Bronchial epithelial cell (primary cell): ENCODE measurements around the gene SLCO3A1. TPM values are rescaled to one million over a fixed set of nuclear protein-coding genes. Genes with fewer than 3 reads are reported as not detected.
A peak's percentile ranks its signal among the peaks of the same experiment; 100 is the strongest.

ENCODE experiments used
- DNase-seq: peaks from one replicate; pipeline ENCODE4 v3.0.0-alpha.2; 2010; ENCODE audit warnings: low read depth
- FAIRE-seq: peaks from 2 replicates; lab custom pipeline; 2011; peaks lifted over from hg19 to GRCh38; lab: Jason Lieb, UNC
- H3K27me3 ChIP-seq: 2 replicates; pipeline ENCODE4 v1.5.1; 2011; ENCODE audit warnings: low read length; ENCODE audit not compliant: control insufficient read depth, insufficient read depth
- H3K36me3 ChIP-seq: 2 replicates; pipeline ENCODE4 v1.5.1; 2011; ENCODE audit warnings: low read length; ENCODE audit not compliant: control insufficient read depth, insufficient read depth
- H3K4me3 ChIP-seq: 2 replicates; pipeline ENCODE4 v1.5.1; 2011; ENCODE audit warnings: mild to moderate bottlenecking, low read depth, low read length, control low read depth
- CTCF ChIP-seq: IDR thresholded peaks from 2 replicates; pipeline ENCODE4 v1.5.1; 2011; ENCODE audit warnings: mild to moderate bottlenecking, moderate library complexity, low read length, control low read depth, inconsistent platforms; ENCODE audit not compliant: insufficient read depth, severe bottlenecking
- total RNA-seq: library from RNA; depleted of rRNA; stranded (reverse); fragments of >200 nt; gene quantifications from 2 replicates; pipeline ENCODE4 v1.2.1, GENCODE V29; 2014

SLCO3A1 gene
- total RNA-seq, 1 donor from 2014 or later, result 4.5 TPM

- no peak for DNase-seq
- no peak for FAIRE-seq
- Histone ChIP-seq H3K4me3 (no peak overlapping the region), H3K27me3 (no peaks in the 10 kb centered on the region), H3K36me3 (no peaks in the 10 kb centered on the region)
- TF ChIP-seq CTCF, result no peak
These were observed 135.1 kb downstream of the SLCO3A1 start for GRCh38 chr15:91988655-91989054.

GRCh38 chr15:91989821-91990220 is 136.3 kb downstream of the SLCO3A1 start:
- Histone ChIP-seq H3K4me3 (no peak overlapping the region), H3K36me3 (no peaks in the 10 kb centered on the region), H3K27me3 (no peaks in the 10 kb centered on the region)
- FAIRE-seq (no peak), DNase-seq (no peak)
- no peak for TF ChIP-seq CTCF

- DNase-seq, result peak; percentile 79
- FAIRE-seq, result no peak
- Histone ChIP-seq H3K4me3 (no peak overlapping the region), H3K27me3 (no peaks in the 10 kb centered on the region), H3K36me3 (no peaks in the 10 kb centered on the region)
- TF ChIP-seq CTCF, result no peak
These were observed 139.4 kb downstream of the SLCO3A1 start for GRCh38 chr15:91992945-91993344.

- DNase-seq (no peak), FAIRE-seq (no peak)
- Histone ChIP-seq H3K27me3 (no peaks in the 10 kb centered on the region), H3K4me3 (no peak overlapping the region), H3K36me3 (no peaks in the 10 kb centered on the region)
- TF ChIP-seq CTCF, result no peak
These were observed 141.6 kb downstream of the SLCO3A1 start for GRCh38 chr15:91995146-91995545.

- FAIRE-seq (no peak), DNase-seq (no peak)
- H3K36me3 ChIP-seq, result no peaks in the 10 kb centered on the region
- no peak overlapping the region for H3K4me3 ChIP-seq
- no peak for TF ChIP-seq CTCF
- no peaks in the 10 kb centered on the region for H3K27me3 ChIP-seq
These were observed 143.7 kb downstream of the SLCO3A1 start for GRCh38 chr15:91997163-91997562.

- no peaks in the 10 kb centered on the region for H3K27me3 ChIP-seq
- DNase-seq (no peak), FAIRE-seq (no peak)
- H3K36me3 ChIP-seq, result no peaks in the 10 kb centered on the region
- H3K4me3 ChIP-seq, result no peak overlapping the region
- TF ChIP-seq CTCF, result no peak
These were observed 147.2 kb downstream of the SLCO3A1 start for GRCh38 chr15:92000709-92001108.
